Caco-2 (cell line): ENCODE data around the gene GAS6. TPM values are rescaled to one million over a fixed set of nuclear protein-coding genes. Genes with fewer than 3 reads are reported as not detected.

Experiments
- BruUV-seq: library from RNA; stranded (reverse); fragments of 400-500 nt; replicated peaks from 2 replicates; lab custom pipeline; 2021; lab: Mats Ljungman, UMichigan
- CTCF ChIA-PET: fragments of 300-600 bp; sonication (Branson Sonifier 250); formaldehyde crosslinking; loops from one replicate; lab custom pipeline; 2022; ENCODE audit warnings: antibody characterized with exemption; lab: Charles Lee
- POLR2A ChIA-PET: fragments of 300-600 bp; sonication (Branson Sonifier 250); formaldehyde crosslinking; loops from one replicate; lab custom pipeline; 2022; ENCODE audit warnings: antibody characterized with exemption; lab: Charles Lee
- DNase-seq, 2 experiments: peaks; one replicate each; pipeline versions ENCODE4 v3.0.0 to v3.0.0-alpha.2; 2020 to 2022
- H3K27me3 ChIP-seq: replicated peaks from 2 replicates; pipeline ENCODE4 v1.6.0; 2011; ENCODE audit warnings: low read length; ENCODE audit not compliant: control insufficient read depth, insufficient read depth
- H3K36me3 ChIP-seq: 2 replicates; pipeline ENCODE4 v1.5.1; 2011; ENCODE audit warnings: low read length; ENCODE audit not compliant: control insufficient read depth, insufficient read depth
- H3K4me1 ChIP-seq: fragments of 250-450 bp; sonication (Bioruptor Pico); 2 replicates; pipeline ENCODE4 v1.5.1; 2020; ENCODE audit warnings: mild to moderate bottlenecking
- H3K4me3 ChIP-seq: 2 replicates; pipeline ENCODE4 v1.5.1; 2011; ENCODE audit warnings: low read depth, mild to moderate bottlenecking, control low read depth, low read length
- H3K9me3 ChIP-seq: fragments of 250-450 bp; sonication (Bioruptor Pico); 2 replicates; pipeline ENCODE4 v1.5.1; 2020; ENCODE audit warnings: mild to moderate bottlenecking, moderate library complexity
- H3K27ac Mint-ChIP-seq: one replicate; pipeline ENCODE4 v1.8.0; 2022; ENCODE audit warnings: mixed read lengths; ENCODE audit not compliant: unreplicated experiment
- H3K27me3 Mint-ChIP-seq: one replicate; pipeline ENCODE4 v1.8.0; 2022; ENCODE audit warnings: mixed read lengths; ENCODE audit not compliant: insufficient read depth, unreplicated experiment
- H3K36me3 Mint-ChIP-seq: one replicate; pipeline ENCODE4 v1.8.0; 2022; ENCODE audit warnings: mild to moderate bottlenecking, mixed read lengths; ENCODE audit not compliant: insufficient read depth, unreplicated experiment
- H3K4me1 Mint-ChIP-seq: one replicate; pipeline ENCODE4 v1.8.0; 2022; ENCODE audit warnings: low read depth, mixed read lengths; ENCODE audit not compliant: unreplicated experiment
- H3K4me3 Mint-ChIP-seq: one replicate; pipeline ENCODE4 v1.8.0; 2022; ENCODE audit warnings: mild to moderate bottlenecking, moderate library complexity, mixed read lengths; ENCODE audit not compliant: unreplicated experiment
- H3K9me3 Mint-ChIP-seq: one replicate; pipeline ENCODE4 v1.8.0; 2022; ENCODE audit warnings: mixed read lengths; ENCODE audit not compliant: unreplicated experiment
- CTCF ChIP-seq, 2 experiments: fragments of 200-600 bp in 1 of 2; IDR thresholded peaks; 1 replicate in 1 of 2; 2 replicates in 1 of 2; pipeline versions ENCODE4 v1.5.1 to v1.8.0; 2011 to 2022; ENCODE audit warnings: antibody characterized with exemption in 1 of 2, control low read depth in 1 of 2, inconsistent platforms in 1 of 2, low read depth in 1 of 2, low read length in 1 of 2, mild to moderate bottlenecking in 1 of 2, moderate library complexity in 1 of 2; ENCODE audit not compliant: insufficient read depth in 1 of 2, severe bottlenecking in 1 of 2, unreplicated experiment in 1 of 2
- intact Hi-C: fragments of 100-400 bp; cut with micrococcal nuclease; formaldehyde crosslinking; loops from one replicate; pipeline ENCODE4 v1.10.0; 2022; ENCODE audit not compliant: unreplicated experiment
- total RNA-seq: library from RNA; stranded (reverse); gene quantifications from 2 replicates; pipeline ENCODE4 v1.2.3, GENCODE V29; 2022

Gene GAS6
- total RNA-seq, 1 experiment from 2014 or later, result 34.8 TPM

GRCh38 chr13:113825841-113826240, 38.0 kb downstream of the GAS6 start:
- H3K36me3 Mint-ChIP-seq, result peaks cover 7% of the 10 kb centered on the region
- no TSS peak for BruUV-seq
- ChIA-PET POLR2A (no interaction called here), CTCF (no interaction called here)
- H3K27me3 Mint-ChIP-seq, result no peaks in the 10 kb centered on the region
- TF ChIP-seq CTCF (IDR thresholded peaks at IDR 0.05; ENCODE audit: insufficient read depth in 1 of 2, low read depth in 1 of 2, low read length in 1 of 2, severe bottlenecking in 1 of 2, unreplicated experiment in 1 of 2), result no peak
- no peaks in the 10 kb centered on the region for H3K4me1 ChIP-seq
- no peak overlapping the region for H3K4me3 Mint-ChIP-seq
- H3K27ac Mint-ChIP-seq, result no peak overlapping the region
- H3K4me1 Mint-ChIP-seq, result no peaks in the 10 kb centered on the region
- H3K36me3 ChIP-seq, result peaks cover 1% of the 10 kb centered on the region; the same call in 1 of the 2 replicates
- intact Hi-C loops, result no loop called here
- no peak for DNase-seq
- no peak overlapping the region for H3K4me3 ChIP-seq
- no peaks in the 10 kb centered on the region for H3K27me3 ChIP-seq
- H3K9me3 ChIP-seq, result no peaks in the 10 kb centered on the region
- no peaks in the 10 kb centered on the region for H3K9me3 Mint-ChIP-seq

GRCh38 chr13:113823771-113824170, 40.1 kb downstream of the GAS6 start:
- POLR2A ChIA-PET, result no interaction called here
- no peak overlapping the region for H3K27ac Mint-ChIP-seq
- no peaks in the 10 kb centered on the region for H3K4me1 ChIP-seq

GRCh38 chr13:113822956-113823744, 40.7 kb downstream of the GAS6 start:
- no peaks in the 10 kb centered on the region for H3K27me3 ChIP-seq
- ChIA-PET CTCF (no interaction called here), POLR2A (no interaction called here)
- H3K9me3 ChIP-seq, result no peaks in the 10 kb centered on the region
- peaks cover 7% of the 10 kb centered on the region for H3K36me3 Mint-ChIP-seq
- no peak overlapping the region for H3K4me3 ChIP-seq
- no peaks in the 10 kb centered on the region for H3K9me3 Mint-ChIP-seq
- peaks cover 1% of the 10 kb centered on the region; the same call in 1 of the 2 replicates for H3K36me3 ChIP-seq
- H3K4me1 ChIP-seq, result no peaks in the 10 kb centered on the region
- no peak for TF ChIP-seq CTCF (IDR thresholded peaks at IDR 0.05; ENCODE audit: insufficient read depth in 1 of 2, low read depth in 1 of 2, low read length in 1 of 2, severe bottlenecking in 1 of 2, unreplicated experiment in 1 of 2)
- intact Hi-C loops, result no loop called here
- no TSS peak for BruUV-seq
- no peak for DNase-seq
- H3K27me3 Mint-ChIP-seq, result no peaks in the 10 kb centered on the region
- no peaks in the 10 kb centered on the region for H3K4me1 Mint-ChIP-seq
- no peak overlapping the region for H3K4me3 Mint-ChIP-seq
- H3K27ac Mint-ChIP-seq, result no peak overlapping the region

More at GRCh38 chr13:113823771-113824170, 40.1 kb downstream of the GAS6 start:
- DNase-seq, result no peak
- Histone ChIP-seq H3K9me3 (no peaks in the 10 kb centered on the region), H3K27me3 (no peaks in the 10 kb centered on the region), H3K36me3 (peaks cover 1% of the 10 kb centered on the region; the same call in 1 of the 2 replicates), H3K4me3 (no peak overlapping the region)
- CTCF ChIA-PET, result no interaction called here
- no peak for TF ChIP-seq CTCF (IDR thresholded peaks at IDR 0.05; ENCODE audit: insufficient read depth in 1 of 2, low read depth in 1 of 2, low read length in 1 of 2, severe bottlenecking in 1 of 2, unreplicated experiment in 1 of 2)
- Mint-ChIP-seq H3K9me3 (no peaks in the 10 kb centered on the region), H3K27me3 (no peaks in the 10 kb centered on the region), H3K4me3 (no peak overlapping the region), H3K36me3 (peaks cover 7% of the 10 kb centered on the region), H3K4me1 (no peaks in the 10 kb centered on the region)
- intact Hi-C loops, result no loop called here
- no TSS peak for BruUV-seq
